ENCODE measurements around the gene PAGE3.

DNA sequence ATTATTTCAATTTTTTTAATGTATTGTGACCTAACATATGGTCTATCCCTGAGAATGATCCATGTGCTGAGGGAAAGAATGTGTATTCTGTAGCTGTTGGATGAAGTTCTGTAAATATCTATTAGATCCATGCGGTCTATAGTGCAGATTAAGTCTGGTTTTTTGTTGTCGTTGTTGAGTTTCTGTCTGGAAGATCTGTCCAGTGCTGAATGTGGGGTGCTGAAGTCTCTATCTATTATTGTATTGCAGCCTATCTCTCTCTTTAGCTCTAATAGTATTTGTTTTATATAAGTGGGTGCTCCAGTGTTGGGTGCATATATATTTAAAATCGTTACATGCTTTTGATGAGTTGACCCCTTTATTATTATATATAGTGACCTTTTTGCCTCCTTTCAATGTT is 26.2 kb upstream of the PAGE3 start:
- TF ChIP-seq, protein P1, sequence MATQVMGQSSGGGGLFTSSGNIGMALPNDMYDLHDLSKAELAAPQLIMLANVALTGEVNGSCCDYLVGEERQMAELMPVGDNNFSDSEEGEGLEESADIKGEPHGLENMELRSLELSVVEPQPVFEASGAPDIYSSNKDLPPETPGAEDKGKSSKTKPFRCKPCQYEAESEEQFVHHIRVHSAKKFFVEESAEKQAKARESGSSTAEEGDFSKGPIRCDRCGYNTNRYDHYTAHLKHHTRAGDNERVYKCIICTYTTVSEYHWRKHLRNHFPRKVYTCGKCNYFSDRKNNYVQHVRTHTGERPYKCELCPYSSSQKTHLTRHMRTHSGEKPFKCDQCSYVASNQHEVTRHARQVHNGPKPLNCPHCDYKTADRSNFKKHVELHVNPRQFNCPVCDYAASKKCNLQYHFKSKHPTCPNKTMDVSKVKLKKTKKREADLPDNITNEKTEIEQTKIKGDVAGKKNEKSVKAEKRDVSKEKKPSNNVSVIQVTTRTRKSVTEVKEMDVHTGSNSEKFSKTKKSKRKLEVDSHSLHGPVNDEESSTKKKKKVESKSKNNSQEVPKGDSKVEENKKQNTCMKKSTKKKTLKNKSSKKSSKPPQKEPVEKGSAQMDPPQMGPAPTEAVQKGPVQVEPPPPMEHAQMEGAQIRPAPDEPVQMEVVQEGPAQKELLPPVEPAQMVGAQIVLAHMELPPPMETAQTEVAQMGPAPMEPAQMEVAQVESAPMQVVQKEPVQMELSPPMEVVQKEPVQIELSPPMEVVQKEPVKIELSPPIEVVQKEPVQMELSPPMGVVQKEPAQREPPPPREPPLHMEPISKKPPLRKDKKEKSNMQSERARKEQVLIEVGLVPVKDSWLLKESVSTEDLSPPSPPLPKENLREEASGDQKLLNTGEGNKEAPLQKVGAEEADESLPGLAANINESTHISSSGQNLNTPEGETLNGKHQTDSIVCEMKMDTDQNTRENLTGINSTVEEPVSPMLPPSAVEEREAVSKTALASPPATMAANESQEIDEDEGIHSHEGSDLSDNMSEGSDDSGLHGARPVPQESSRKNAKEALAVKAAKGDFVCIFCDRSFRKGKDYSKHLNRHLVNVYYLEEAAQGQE (IDR thresholded peaks at IDR 0.05; ENCODE audit: insufficient replicate concordance, low read depth) = peak; percentile 50
- TF ChIP-seq, protein P2, sequence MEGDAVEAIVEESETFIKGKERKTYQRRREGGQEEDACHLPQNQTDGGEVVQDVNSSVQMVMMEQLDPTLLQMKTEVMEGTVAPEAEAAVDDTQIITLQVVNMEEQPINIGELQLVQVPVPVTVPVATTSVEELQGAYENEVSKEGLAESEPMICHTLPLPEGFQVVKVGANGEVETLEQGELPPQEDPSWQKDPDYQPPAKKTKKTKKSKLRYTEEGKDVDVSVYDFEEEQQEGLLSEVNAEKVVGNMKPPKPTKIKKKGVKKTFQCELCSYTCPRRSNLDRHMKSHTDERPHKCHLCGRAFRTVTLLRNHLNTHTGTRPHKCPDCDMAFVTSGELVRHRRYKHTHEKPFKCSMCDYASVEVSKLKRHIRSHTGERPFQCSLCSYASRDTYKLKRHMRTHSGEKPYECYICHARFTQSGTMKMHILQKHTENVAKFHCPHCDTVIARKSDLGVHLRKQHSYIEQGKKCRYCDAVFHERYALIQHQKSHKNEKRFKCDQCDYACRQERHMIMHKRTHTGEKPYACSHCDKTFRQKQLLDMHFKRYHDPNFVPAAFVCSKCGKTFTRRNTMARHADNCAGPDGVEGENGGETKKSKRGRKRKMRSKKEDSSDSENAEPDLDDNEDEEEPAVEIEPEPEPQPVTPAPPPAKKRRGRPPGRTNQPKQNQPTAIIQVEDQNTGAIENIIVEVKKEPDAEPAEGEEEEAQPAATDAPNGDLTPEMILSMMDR (IDR thresholded peaks at IDR 0.05; ENCODE audit: insufficient read depth, low read length) = no peak
